Measurements from ENCODE around the gene BCOR. TPM values are rescaled to one million over a fixed set of nuclear protein-coding genes. Genes with fewer than 3 reads are reported as not detected.
A peak's percentile ranks its signal among the peaks of the same experiment; 100 is the strongest.

The BCOR gene
- total RNA-seq, 1 donor from 2014 or later, result 14.0 TPM

- ATAC-seq (ENCODE audit: poor library complexity) (peak; percentile 84), DNase-seq (peak; percentile 78)
- intact Hi-C loops (cut with DNase I), result no loop called here
Measured at GRCh38 chrX:40006106-40007017, 91.4 kb downstream of the BCOR start.

GRCh38 chrX:40005292-40006011 is 92.3 kb downstream of the BCOR start:
- no peak for ATAC-seq (ENCODE audit: poor library complexity)
- intact Hi-C loops (cut with DNase I), result no loop called here
- no peak for DNase-seq

GRCh38 chrX:40004921-40005291 is 92.9 kb downstream of the BCOR start:
- DNase-seq (no peak), ATAC-seq (ENCODE audit: poor library complexity) (no peak)
- intact Hi-C loops (cut with DNase I), result no loop called here

- intact Hi-C loops (cut with DNase I), result no loop called here
- ATAC-seq (ENCODE audit: poor library complexity) (no peak), DNase-seq (no peak)
Measured at GRCh38 chrX:40004246-40004535, 93.6 kb downstream of the BCOR start.

GRCh38 chrX:40003428-40004245 is 94.1 kb downstream of the BCOR start:
- no peak for ATAC-seq (ENCODE audit: poor library complexity)
- intact Hi-C loops (cut with DNase I), result no loop called here
- no peak for DNase-seq

GRCh38 chrX:40003071-40003427 is 94.7 kb downstream of the BCOR start:
- no peak for DNase-seq
- intact Hi-C loops (cut with DNase I), result no loop called here
- no peak for ATAC-seq (ENCODE audit: poor library complexity)

Data from Right ventricle myocardium superior (tissue), 1 donor.